GM21786 (cell line): ENCODE measurements around the gene ODF2L.

Experiments used
- ATAC-seq: cut with Tn5 transposase; IDR thresholded peaks from one replicate; pipeline ENCODE4 v1.9.1; 2021; ENCODE audit not compliant: unreplicated experiment

ODF2L gene

DNA sequence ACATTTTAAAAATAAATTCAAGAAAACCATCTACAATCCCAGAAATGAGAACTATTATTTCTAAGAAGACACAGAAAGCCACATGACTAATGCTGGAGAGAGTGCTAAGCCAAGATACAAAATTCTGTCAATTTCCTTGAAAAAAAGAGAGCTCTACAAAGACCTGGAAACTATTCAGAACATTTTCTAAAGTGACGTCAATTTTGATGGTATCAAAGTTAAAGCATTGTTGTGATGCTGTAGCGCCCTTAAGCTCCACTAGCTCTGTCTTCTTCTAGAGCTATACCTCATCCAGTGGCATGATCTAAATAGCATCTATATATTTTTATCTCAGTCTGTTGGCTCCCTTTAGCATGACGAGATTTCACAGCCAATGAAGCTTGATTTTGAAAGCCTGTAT is 73.9 kb downstream of the ODF2L start:
- ATAC-seq, result no peak

DNA sequence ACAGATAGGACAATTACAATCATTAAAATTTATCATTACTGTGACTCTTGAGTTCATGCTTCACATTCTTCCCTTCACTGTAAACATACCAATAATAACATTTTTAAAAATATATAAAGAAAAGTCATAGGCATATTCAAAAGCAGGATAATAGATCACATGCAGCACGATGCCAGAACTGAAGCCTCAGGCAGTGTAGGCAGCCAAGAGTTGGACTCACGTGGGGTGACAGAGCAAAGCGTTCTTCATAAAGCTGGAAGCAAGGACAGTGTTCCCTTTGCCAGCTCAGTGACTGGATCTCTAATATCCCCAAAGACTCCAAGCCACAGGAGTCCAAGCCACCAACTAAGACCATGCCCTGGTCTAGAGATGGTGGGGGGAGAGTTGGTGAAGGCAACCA is 77.7 kb downstream of the ODF2L start:
- ATAC-seq, result no peak

DNA sequence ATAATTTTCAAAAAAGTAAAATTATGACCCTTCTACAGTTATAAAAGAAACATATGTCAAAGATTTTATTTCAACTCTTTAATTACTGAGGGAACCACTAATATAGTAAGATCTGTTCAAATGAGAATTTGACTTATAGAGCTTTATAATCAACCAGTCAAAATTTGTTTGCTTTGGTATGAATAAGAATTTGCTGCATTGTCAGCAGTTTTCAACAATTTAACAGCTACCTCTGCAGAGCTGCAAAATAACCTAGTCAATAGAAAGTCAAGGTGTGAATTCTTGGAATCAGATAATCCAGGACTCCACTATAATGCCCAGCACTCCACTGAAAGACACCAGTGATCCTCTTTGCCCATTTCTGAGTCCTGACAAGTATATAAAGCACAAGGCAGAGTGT is 78.2 kb downstream of the ODF2L start:
- ATAC-seq, result no peak

DNA sequence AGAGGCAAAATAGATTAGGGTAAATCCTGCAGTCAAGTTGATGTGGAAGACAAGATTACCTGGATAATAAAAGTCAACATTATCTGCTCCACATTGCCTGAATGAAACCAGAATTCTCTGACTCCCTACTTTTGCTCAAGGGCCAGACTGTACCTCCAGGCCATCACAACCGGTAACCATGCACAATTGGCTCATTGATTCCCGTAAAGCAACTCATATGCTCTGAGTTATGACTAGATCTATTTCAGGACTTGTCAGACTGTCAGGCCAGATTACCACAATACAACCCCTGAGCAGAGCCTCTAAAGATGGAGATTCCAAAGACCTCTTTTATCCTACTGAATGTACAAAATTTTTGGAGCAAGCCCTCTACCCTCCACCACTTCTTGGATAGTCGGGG is 90.4 kb downstream of the ODF2L start:
- ATAC-seq, result no peak

DNA sequence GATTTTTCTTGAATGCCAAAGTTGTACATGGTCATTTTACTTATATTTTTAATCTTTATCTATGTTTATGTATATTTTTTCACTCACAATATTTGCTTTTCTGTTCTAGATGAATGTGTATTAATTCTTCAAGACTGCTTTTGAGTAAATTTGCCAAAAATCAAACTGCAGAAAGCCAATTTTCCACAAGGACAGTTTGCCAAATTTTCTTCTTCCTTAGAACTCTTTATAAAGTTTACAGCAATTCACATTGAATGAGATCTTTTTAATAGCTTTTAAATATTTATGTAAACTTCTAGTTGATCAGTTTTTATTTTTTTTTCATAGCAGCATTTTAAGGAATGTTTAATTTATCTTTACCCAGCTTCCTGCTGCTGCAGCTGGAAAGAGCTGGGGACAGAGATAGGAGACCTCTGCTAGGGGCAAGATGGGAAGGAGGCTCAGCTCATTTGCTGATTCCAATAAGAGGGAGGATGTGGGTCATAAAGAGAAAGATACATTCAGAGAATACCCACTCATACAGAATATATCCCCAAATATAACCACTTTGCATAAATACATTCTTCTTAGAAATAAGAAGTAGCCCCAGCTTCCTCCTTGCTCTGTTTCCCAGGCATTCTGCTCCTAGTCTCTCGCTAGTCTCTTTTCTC is 93.0 kb downstream of the ODF2L start:
- no peak for ATAC-seq
